Inferior parietal cortex (tissue), 1 donor: ENCODE measurements around the gene CCL4L2.
"Not testable (repeated sequence)": the region's sequence is repeated elsewhere in the genome, so short reads cannot be mapped to it uniquely, and the experiment has no call there.

Experiments
- DNase-seq: peaks from one replicate; pipeline ENCODE4 v3.0.0-alpha.2; 2016; ENCODE audit errors: extremely low spot score

CCL4L2 gene

DNA sequence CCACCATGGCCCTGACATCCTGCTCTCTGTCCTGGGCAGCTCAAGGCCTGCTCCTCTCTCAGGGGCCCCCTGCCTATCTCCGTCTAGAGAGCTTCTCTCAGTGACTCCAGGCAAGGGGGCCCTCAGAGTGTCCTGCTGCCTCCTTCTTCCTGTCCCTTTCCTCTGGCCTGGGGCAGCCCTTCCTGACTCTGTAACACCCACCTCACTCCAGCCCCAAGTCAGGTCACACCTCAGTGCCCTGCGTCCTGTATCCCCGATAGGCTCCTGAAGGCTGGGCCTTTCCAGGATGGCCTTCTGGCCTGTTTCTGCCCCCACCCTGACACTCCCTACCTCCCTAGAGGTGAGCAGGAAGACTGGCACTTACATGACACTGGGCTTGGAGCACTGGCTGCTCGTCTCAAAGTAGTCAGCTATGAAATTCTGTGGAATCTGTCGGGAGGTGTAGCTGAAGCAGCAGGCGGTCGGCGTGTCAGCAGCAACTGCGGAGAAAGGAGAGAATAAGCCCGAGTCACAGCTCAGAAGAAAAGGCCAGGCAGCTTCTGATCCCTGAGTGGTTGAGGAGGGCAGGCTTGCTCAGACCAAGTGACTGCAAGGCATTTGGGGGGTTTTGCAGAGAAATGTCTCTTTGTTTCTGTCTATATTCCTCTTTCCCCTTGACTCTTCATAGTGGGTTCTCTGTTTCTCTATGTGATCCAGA, 15.3 kb upstream of the CCL4L2 start:
- DNase-seq, result no peak

DNA sequence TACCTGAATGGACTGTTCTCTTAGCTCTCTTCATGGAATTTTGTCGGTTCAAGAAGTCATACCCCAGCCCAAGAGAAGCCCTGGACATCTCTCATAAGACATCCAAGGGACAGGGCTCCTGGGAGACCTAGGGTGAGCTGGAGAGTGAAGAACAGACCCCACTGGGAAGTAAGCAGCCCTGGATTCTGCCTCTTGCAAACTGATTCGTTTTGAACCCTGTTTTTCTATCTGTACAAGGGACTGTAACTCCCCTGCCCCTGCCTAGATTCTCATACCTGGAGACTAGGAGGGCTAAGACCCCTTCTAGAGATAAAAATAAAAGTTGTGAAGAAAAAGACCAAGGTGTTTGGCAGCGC, 14.8 kb upstream of the CCL4L2 start:
- no peak for DNase-seq

GRCh38 chr17:36197387-36197703, 13.5 kb upstream of the CCL4L2 start:
- no peak for DNase-seq

GRCh38 chr17:36198831-36199465, 11.9 kb upstream of the CCL4L2 start:
- DNase-seq, result no peak

DNA sequence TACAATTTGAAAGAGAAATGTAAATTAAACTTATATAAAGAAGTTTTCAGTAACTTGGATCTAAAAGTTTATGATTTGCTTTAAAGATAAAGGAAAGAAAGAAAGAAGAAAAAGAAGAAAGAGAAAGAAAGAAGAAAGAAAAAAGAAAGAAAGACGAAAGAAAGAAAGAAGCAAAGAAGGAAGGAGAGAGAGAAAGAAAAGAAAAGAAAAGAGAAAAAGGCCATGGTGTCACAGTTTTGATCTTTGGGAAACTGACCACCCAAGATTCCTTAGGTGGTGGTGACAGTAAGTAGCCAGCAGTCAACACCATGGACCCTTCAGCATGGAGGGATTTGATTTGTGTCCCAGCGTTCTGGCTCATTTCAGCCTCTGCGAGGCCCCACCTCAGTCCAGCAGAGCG, 9.8 kb upstream of the CCL4L2 start:
- not testable (repeated sequence) for DNase-seq

DNA sequence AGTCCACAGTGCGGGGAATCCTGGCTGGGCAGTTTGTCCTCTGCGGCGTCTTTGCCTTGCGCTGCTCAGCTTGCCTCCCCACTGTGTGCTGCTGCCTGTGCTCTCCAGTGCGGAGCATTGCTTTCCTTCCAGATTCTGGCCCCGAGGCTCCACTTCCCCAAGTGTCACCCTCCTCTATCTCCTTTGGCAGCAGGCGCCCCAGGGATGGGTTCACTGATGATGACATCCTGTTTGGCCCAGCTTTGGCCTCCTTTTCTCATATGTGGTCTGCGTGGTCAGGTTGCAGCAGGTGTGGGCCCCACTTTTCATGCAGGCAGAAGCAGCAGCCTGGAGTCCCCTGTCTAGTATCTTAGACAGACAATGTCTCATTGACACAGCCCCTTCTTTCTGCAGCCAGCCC, 9.4 kb upstream of the CCL4L2 start:
- not testable (repeated sequence) for DNase-seq

DNA sequence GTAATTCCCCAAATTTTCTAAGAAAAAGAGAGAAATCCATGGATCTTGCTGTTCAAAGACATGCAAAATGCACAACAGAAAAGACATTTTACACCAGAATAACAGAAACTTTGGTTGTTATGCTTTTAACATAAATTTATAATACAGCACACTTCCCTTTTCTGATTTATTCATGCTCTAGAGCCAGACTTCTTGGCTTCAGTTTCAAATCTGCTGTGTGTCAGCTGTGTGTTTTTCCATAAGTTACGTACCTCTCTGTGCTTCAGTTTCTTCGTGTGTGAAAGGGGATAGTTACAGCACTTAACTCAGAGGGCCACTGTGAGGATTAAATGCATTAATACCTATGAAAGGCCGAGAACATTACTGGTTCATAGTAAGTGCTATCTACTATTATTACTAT, 7.5 kb upstream of the CCL4L2 start:
- DNase-seq, result no peak

GRCh38 chr17:36204724-36205500, 6.0 kb upstream of the CCL4L2 start:
- no peak for DNase-seq

DNA sequence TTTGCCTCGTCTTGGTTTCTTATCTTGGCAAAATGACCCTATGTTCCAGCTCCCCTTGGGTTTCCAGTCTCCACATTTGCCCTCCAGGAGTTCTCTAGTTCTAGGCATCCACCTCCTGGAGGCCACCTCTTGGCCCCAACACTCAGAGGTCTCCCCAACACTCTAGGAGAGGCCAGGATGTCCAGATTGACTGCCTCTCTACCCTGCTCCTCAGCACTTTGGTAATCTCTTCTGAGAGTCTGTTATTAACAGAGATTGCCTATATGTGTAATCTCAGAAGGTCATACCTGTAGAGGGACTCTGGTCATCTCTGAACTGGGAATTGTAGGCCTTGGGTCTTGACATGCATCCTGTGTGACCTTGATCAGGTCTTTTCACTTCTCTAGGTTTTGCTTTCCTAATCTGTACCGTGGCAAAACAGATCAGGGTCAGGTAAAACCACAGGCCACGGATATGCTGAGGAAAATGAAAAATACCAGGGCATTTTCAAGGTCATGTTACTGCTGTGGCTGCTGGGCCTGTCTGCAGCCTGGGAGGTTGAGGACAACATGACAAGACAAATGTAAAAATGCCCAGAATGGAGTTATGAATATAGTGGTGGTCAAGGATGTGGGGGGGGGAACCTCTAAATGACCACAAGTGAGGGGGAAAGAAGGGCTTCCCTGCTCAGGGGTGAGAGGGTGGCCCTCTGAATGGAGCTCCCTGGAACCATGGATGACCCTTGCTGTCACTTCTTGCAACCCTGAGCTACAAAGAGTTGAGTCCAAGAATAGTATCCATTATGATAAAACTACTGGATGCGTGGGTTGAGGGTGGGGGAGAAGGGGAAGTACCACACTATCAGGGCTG, 5.0 kb upstream of the CCL4L2 start:
- no peak for DNase-seq

DNA sequence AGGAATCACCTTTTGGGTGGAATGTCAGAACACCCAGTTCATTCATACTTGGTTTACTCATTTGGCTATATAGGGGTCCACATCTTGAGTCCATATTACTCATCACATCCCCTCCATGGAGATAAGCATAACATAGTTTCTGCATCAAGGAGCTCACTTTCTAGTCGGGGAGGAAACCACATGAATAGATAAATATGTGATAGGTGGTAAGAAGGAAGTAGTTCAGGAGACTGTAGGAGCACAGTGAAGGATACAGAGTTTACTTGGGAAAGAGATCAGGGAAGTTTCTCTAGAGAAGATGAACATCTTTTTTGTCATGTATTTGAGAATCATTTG, 4.4 kb upstream of the CCL4L2 start:
- not testable (repeated sequence) for DNase-seq

DNA sequence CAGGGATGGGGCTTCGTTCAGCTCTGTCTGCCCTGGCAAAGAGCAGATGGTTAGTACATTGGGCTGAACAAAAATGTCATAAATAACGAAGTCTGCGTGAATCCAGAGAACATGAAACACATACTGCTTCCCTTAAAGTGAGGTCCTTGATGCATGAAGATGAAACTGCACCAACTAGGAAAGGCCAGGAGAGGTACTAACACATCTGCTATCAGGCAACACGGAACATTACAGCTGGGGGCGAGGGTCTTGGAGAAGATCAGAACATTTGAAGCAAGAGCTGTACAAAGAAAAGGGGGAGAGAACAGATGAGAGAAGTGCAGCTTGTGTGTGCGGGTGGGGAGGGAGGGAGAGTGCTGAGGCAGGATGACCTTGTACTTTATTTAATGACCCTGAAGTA, 3.5 kb upstream of the CCL4L2 start:
- DNase-seq, result not testable (repeated sequence)

GRCh38 chr17:36209575-36209974, 1.3 kb upstream of the CCL4L2 start:
- DNase-seq, result no peak

DNA sequence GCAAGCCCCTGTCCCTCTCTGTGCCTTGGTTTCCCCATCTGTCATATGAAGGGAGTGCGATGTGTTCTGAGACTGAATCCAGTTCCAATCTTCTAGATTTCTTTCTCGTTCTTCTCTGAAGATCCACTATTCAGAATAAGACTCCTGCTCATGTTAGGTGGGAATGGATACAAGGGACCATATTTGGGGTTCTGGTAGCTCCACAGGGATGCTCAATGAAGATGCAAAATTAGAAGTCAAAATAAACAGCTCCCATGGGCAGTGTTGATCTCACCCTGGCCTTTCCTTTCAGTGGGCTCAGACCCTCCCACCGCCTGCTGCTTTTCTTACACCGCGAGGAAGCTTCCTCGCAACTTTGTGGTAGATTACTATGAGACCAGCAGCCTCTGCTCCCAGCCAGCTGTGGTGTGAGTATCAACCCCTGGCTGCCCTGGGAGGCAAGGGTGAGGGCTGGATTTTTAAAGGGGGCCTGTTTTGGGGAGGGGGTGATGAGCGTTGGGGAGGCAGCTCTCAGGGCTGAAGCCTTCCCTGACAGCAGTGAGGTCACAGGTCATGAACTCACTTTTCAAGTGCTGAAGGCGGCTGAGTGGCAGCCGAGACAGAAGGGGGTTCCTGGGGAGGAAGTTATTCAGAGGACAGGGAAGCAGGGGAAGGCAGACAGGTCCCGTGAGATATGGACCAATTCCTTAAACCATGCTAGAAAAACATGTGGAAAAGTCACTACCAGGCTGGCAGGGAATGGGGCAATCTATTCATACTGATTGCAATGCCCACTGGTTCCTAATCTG, 815 bp downstream of the CCL4L2 start:
- DNase-seq, result not testable (repeated sequence)

- DNase-seq, result no peak
Observed at GRCh38 chr17:36212272-36212605, 1.4 kb downstream of the CCL4L2 start.

DNA sequence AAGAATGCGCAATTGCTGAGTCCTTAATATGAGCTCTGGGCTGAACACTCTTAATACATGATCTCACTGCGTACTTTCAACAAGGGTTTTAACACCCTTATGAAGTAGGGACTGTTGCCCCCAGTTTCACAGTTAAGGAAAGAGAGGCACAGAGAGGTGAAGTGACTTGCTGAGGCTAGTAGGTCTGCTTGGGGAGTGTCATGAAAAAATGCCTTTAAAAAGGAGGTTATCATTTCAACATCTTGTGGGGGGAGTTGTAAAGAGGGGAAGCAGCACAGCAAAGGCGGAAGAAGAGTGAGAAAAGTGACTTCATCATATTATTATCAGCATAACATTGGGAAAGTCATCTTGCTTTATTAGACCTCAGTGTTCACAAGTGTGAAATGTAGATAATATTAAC, 2.1 kb downstream of the CCL4L2 start:
- no peak for DNase-seq

DNA sequence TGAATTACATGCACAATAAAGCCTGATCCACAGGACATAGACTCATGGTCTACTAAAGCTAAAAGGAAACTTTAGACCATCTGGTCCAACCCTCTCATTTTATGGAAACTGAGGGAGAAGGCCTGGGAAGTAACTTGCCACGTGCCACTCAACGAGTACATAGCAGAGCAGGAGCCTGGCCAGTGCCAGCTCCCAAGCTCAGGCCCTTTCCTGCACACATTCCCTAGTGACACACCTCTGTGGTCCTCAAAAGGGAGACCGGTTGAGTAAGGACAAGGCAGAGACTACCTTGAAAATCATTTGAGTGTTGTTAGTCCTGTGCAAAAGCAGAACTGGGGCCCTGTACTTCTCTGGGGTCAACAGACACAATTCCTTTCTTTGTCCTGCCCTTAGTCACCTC, 2.8 kb downstream of the CCL4L2 start:
- no peak for DNase-seq

DNA sequence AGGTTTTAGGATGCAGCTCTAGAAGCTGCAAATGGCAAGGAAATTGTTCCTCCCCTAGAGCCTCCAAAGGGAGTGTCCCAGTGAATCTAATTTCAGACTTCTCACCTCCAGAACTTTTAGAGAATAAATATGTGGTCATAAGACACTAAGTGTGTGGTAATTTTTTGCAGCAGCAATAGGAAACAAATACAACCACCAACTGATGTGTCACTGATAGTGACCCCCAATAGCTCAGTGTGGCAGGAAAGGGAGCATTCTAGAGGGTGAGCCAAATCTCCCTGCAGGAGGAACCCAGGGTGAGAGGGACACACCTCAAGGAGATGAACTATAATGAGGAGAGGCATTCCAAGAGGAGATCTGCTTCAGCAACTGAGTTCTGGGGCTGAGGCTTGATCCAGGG, 4.1 kb downstream of the CCL4L2 start:
- no peak for DNase-seq

DNA sequence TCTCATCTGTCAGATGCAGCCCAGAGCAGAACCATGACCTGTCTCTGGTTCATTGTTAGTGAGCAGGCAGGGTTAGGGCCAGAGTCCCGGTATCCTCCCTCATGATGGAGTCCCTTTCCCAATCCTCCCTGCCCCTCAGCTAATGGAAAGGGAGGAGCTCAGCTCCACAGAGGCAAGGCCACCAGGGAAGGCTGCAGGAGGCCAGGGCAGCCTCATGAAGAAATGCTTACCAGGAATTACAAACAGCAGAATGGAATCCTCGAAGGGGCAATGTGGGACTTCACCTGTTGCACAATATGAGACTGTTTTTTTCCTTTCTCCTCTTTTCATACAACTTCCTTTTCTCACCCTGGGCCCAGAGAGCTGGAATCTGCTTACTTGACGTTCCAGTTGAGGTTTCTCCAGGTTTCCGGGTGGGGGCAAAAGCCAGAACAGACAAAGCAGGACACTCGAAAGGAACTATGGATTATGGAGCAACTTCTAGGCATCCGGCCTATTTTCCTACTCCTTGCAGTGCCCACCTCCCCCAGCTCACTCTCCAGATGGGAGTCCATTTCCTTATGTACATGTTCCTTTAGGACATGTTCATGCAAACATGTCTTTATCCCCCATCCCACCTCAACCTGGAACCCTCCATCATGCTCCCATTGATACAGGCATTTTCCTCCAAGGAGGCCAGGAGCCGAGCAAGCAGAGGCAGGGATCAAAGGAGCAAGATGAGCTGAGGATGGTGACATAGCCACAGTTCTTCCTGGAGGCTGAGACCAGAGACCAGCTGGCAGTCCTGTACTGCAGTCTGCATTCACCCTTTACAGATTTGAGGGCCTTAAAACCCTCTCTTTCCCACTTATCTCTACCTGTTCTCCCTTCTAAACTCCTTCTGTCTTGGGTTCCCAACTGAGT, 4.8 kb downstream of the CCL4L2 start:
- DNase-seq, result not testable (repeated sequence)

- DNase-seq, result not testable (repeated sequence)
Observed at GRCh38 chr17:36219556-36219955, 8.7 kb downstream of the CCL4L2 start.

DNA sequence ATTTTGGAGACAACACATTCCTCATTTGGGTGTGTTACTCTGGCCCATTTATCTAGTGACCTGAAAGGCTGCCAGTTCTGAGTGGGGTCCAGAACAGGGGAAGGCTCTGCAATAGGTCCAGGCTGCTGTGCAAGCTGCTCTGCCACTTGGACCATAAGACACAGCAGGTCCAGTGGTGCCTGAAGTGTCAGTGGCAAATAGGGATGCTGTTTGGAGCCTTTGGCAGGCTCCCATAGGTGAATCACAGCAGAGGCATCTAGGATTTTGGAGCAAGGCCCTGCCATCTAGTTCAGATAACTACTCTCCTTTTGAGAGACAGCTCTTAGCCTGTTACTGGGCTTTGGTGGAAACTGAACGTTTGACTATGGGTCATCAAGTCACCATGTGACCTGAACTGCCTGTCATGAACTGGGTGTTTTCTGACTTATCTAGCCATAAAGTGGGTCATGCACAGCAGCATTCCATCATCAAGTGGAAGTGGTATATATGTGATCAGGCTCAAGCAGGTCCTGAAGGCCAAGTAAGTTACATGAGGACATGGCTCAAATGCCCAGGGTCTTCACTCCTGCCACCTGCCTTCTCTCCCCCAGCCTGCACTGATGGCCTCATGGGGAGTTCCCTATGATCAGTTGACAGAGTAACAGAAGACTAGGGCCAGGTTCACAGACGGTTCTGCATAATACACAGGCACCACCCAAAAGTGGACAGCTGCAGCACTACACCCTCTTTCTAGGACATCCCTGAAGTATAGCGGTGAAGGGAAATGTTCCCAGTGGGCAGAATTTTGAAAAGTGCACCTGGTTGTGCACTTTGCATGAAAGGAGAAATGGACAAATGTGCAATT, 10.1 kb downstream of the CCL4L2 start:
- not testable (repeated sequence) for DNase-seq
